ENCODE measurements around the gene MED27. TPM values are rescaled to one million over a fixed set of nuclear protein-coding genes. Genes with fewer than 3 reads are reported as not detected.
A peak's percentile ranks its signal among the peaks of the same experiment; 100 is the strongest.

MED27 gene
- total RNA-seq, 1 donor from 2014 or later, result 31.3 TPM

DNA sequence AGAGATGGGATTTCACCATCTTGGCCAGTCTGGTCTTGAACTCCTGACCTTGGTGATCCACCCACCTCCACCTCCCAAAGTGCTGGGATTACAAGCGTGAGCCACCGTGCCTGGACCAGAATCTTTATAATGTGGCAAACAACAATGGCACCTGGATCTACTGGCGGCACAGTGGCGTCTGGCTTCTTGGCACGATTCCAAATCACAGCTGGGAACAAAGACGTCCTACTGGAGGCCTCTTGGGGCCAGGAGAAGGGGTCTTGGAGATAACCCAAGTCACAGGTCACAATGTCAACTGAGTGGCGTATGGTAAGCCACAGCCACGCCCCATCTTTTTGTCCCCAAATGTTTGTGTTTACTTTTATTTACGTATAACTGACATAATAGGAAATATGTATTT, 262.0 kb downstream of the MED27 start:
- Mint-ChIP-seq H3K36me3 (ENCODE audit: low read depth) (no peaks in the 10 kb centered on the region), H3K27me3 (ENCODE audit: low read depth) (no peaks in the 10 kb centered on the region), H3K27ac (ENCODE audit: unreplicated experiment) (no peak overlapping the region), H3K4me1 (peaks cover 12% of the 10 kb centered on the region), H3K9me3 (no peaks in the 10 kb centered on the region), H3K4me3 (no peak overlapping the region)
- TF ChIP-seq, protein P1, sequence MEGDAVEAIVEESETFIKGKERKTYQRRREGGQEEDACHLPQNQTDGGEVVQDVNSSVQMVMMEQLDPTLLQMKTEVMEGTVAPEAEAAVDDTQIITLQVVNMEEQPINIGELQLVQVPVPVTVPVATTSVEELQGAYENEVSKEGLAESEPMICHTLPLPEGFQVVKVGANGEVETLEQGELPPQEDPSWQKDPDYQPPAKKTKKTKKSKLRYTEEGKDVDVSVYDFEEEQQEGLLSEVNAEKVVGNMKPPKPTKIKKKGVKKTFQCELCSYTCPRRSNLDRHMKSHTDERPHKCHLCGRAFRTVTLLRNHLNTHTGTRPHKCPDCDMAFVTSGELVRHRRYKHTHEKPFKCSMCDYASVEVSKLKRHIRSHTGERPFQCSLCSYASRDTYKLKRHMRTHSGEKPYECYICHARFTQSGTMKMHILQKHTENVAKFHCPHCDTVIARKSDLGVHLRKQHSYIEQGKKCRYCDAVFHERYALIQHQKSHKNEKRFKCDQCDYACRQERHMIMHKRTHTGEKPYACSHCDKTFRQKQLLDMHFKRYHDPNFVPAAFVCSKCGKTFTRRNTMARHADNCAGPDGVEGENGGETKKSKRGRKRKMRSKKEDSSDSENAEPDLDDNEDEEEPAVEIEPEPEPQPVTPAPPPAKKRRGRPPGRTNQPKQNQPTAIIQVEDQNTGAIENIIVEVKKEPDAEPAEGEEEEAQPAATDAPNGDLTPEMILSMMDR (conservative IDR thresholded peaks at IDR 0.05), result no peak
- no peak for DNase-seq (ENCODE audit: low read depth, low spot score)

DNA sequence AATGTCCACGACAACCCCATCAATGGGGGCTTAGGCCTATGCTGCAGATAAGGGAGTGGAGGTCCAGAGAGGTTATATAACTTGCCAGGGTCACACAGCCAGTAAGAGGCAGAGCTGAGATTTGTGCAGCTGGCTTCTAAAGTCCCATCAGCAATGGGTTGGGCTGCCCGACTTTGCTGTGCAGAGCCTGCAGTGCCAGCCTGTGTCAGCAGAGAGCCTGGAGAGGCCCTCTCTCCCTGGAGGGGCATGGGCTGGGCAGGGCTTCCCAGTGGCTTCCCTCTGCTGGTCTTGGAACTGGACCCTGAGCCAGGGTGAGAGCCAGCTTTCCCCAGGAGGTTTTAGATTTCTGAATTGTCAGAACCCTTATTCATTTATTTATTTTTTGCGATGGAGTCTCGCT, 262.6 kb downstream of the MED27 start:
- Mint-ChIP-seq H3K4me3 (no peak overlapping the region), H3K36me3 (ENCODE audit: low read depth) (no peaks in the 10 kb centered on the region), H3K4me1 (peaks cover 12% of the 10 kb centered on the region), H3K27me3 (ENCODE audit: low read depth) (no peaks in the 10 kb centered on the region), H3K9me3 (no peaks in the 10 kb centered on the region), H3K27ac (ENCODE audit: unreplicated experiment) (no peak overlapping the region)
- TF ChIP-seq, protein P1 (conservative IDR thresholded peaks at IDR 0.05), result no peak
- no peak for DNase-seq (ENCODE audit: low read depth, low spot score)

DNA sequence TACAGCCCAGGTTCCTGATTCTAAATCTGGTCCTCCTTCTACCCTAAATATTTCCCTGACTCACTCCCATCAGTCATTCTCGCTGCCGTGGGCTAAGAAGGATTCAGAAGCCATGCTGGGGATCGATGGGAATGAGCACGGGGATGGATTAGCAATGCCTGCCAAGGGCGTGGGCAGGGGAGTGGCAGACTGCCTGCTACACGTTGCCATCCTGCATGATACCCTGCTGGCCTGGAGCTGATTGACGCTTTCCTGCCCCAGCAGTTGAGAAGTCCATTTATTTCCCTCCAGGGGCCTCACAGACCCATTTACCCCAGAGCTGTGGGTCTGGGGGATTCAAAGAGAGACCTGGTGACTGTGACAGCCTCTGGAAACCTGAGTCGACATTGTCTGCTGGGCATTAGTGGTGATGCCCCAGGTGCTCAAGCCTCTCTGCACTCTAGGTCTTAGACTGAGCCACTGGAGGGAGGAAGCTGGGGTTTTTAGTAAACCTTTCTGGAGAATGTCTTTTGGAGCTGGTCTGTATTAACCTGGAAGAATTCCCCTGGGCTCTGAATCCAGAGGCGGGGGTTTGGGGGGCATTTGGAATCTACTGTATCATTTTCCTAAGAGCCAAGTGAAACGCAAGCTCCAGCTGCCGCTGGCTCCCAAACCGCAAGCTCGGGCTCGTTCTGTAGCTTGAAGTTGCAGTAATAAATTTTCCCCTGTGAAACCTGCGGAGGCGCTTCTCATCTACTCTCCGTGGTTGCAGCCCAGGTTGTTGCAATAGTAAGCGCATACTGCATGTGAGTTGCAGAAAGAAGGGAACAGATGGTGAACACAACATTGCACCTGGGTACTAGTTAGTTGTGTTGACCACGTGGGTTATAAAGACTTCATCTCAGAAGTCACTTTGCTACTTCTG, 263.4 kb downstream of the MED27 start:
- no peak for DNase-seq (ENCODE audit: low read depth, low spot score)
- H3K36me3 Mint-ChIP-seq (ENCODE audit: low read depth), result no peaks in the 10 kb centered on the region
- H3K9me3 Mint-ChIP-seq, result no peaks in the 10 kb centered on the region
- peaks cover 8% of the 10 kb centered on the region for H3K4me1 Mint-ChIP-seq
- H3K4me3 Mint-ChIP-seq, result no peak overlapping the region
- TF ChIP-seq, protein P1 (conservative IDR thresholded peaks at IDR 0.05), result no peak
- no peak overlapping the region for H3K27ac Mint-ChIP-seq (ENCODE audit: unreplicated experiment)
- no peaks in the 10 kb centered on the region for H3K27me3 Mint-ChIP-seq (ENCODE audit: low read depth)

DNA sequence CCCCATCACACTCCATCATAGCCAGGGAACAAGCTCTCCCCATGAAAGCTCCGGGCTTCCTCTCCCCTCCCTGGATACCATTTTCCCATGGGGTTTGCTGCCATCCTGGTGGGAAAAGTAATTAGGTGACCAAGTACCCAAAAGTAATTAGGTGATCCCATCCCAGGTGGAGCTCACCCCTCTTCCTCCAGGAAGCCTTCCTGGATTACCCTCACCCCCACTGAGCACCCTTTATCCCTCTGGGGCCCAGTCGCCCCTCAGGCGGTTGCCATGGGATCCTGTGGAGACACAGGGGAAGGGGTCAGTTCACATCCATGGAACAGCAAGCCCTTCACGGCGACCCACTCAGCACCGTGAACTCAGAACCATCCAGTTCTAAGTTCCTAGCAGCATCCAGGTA, 265.0 kb downstream of the MED27 start:
- Mint-ChIP-seq H3K27me3 (ENCODE audit: low read depth) (no peaks in the 10 kb centered on the region), H3K4me1 (peaks cover 11% of the 10 kb centered on the region), H3K36me3 (ENCODE audit: low read depth) (no peaks in the 10 kb centered on the region), H3K4me3 (no peak overlapping the region), H3K27ac (ENCODE audit: unreplicated experiment) (no peak overlapping the region), H3K9me3 (no peaks in the 10 kb centered on the region)
- TF ChIP-seq, protein P1 (conservative IDR thresholded peaks at IDR 0.05), result no peak
- DNase-seq (ENCODE audit: low read depth, low spot score), result no peak

DNA sequence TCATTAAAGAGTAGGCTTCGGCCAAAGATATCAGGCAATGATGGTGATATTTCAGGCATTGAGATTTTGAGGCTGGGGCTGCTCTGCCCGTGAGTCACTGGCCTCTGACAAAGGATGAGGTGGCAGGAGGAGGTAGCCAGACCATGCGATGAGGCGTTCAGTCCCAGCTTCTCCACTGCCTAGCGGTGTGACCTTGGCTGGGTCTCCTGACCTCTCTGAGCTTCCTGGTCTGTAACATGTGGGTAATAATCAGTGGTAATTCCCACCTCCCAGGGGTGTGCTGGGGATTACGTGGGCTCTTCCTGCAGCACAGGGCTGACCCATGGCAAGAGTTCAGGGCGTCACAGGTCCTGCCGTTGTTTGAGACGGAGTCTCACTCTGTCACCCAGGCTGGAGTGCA, 266.6 kb downstream of the MED27 start:
- H3K9me3 Mint-ChIP-seq, result no peaks in the 10 kb centered on the region
- H3K27me3 Mint-ChIP-seq (ENCODE audit: low read depth), result no peaks in the 10 kb centered on the region

More for the DNA sequence above, 266.6 kb downstream of the MED27 start:
- H3K27ac Mint-ChIP-seq (ENCODE audit: unreplicated experiment), result peak overlapping the region; percentile 22
- peaks cover 20% of the 10 kb centered on the region for H3K4me1 Mint-ChIP-seq
- TF ChIP-seq, protein P1 (conservative IDR thresholded peaks at IDR 0.05), result no peak
- no peaks in the 10 kb centered on the region for H3K36me3 Mint-ChIP-seq (ENCODE audit: low read depth)
- DNase-seq (ENCODE audit: low read depth, low spot score), result no peak
- H3K4me3 Mint-ChIP-seq, result no peak overlapping the region

All from neural crest cell (in vitro differentiated cells).